K562 (cell line): Measurements from ENCODE around the gene CXCL9. TPM values are rescaled to one million over a fixed set of nuclear protein-coding genes. Genes with fewer than 3 reads are reported as not detected.

Source experiments
- BRD4 ChIP-seq: fragments of 200-600 bp; sonication (generic); IDR thresholded peaks from 2 replicates; pipeline ENCODE4 v1.6.1; 2017; ENCODE audit warnings: inconsistent platforms
- CC2D1A ChIP-seq: fragments of 450-650 bp; IDR thresholded peaks from 2 replicates; pipeline ENCODE4 v1.6.1; 2017; ENCODE audit warnings: mild to moderate bottlenecking
- CEBPG ChIP-seq, 3 experiments: fragments of 200-800 bp in 1 of 3; sonication (Bioruptor generic) in 1 of 3; sonication (generic) in 1 of 3; formaldehyde crosslinking in 1 of 3; IDR thresholded peaks in 2 of 3; conservative IDR thresholded peaks in 1 of 3; 2 replicates each; pipeline versions ENCODE4 v1.6.1 to v1.8.0; 2016 to 2022; ENCODE audit warnings: missing compliant biosample characterization in 2 of 3, missing genetic modification characterization in 2 of 3, mild to moderate bottlenecking in 1 of 3, missing genetic modification reagents in 1 of 3
- CHD4 ChIP-seq: fragments of 200-600 bp; sonication (generic); IDR thresholded peaks from 3 replicates; pipeline ENCODE4 v1.6.1; 2012; ENCODE audit warnings: low read depth, mild to moderate bottlenecking, mixed read lengths, low read length, inconsistent platforms; ENCODE audit not compliant: insufficient read depth, insufficient replicate concordance, poor library complexity, severe bottlenecking
- EHMT2 ChIP-seq: fragments of 450-650 bp; IDR thresholded peaks from 2 replicates; pipeline ENCODE4 v1.6.1; 2018; ENCODE audit warnings: antibody characterized with exemption
- ERF ChIP-seq: fragments of 450-650 bp; formaldehyde crosslinking; IDR thresholded peaks from 2 replicates; pipeline ENCODE4 v1.4.0; 2020; ENCODE audit warnings: mild to moderate bottlenecking, mixed read lengths
- KLF16 ChIP-seq: IDR thresholded peaks from 2 replicates; pipeline ENCODE4 v1.6.1; 2016; ENCODE audit warnings: antibody characterized with exemption
- MYC ChIP-seq, 2 experiments: fragments of 250-450 bp in 1 of 2; sonication (Bioruptor Pico) in 1 of 2; IDR thresholded peaks; 2 replicates each; pipeline versions ENCODE4 v1.5.1 to v1.6.1; 2012 to 2021; ENCODE audit warnings: low read depth in 2 of 2, borderline replicate concordance in 1 of 2, improper control_type of control experiment in 1 of 2, low read length in 1 of 2, mild to moderate bottlenecking in 1 of 2, moderate library complexity in 1 of 2
- NR1H2 ChIP-seq: sonication (generic); formaldehyde crosslinking; IDR thresholded peaks from 2 replicates; pipeline ENCODE4 v1.4.0; 2020; ENCODE audit warnings: mild to moderate bottlenecking, missing genetic modification reagents
- PHF20 ChIP-seq: fragments of 450-650 bp; IDR thresholded peaks from 2 replicates; pipeline ENCODE4 v1.6.1; 2018; ENCODE audit not compliant: partially characterized antibody
- SMARCC2 ChIP-seq: fragments of 450-650 bp; IDR thresholded peaks from 2 replicates; pipeline ENCODE4 v1.6.1; 2017; ENCODE audit warnings: antibody characterized with exemption, moderate library complexity, mild to moderate bottlenecking, low read depth
- ZC3H11A ChIP-seq: IDR thresholded peaks from 2 replicates; pipeline ENCODE4 v1.6.1; 2012; ENCODE audit warnings: low read depth, low read length, improper control_type of control experiment
- ZNF23 ChIP-seq: fragments of 250-450 bp; sonication (Bioruptor Pico); IDR thresholded peaks from 2 replicates; pipeline ENCODE4 v1.4.0; 2020; ENCODE audit warnings: mild to moderate bottlenecking
- ZNF253 ChIP-seq: fragments of 250-450 bp; sonication (Bioruptor Pico); conservative IDR thresholded peaks from 2 replicates; pipeline ENCODE4 v1.6.1; 2021; ENCODE audit warnings: mild to moderate bottlenecking
- ZNF282 ChIP-seq: sonication (generic); formaldehyde crosslinking; IDR thresholded peaks from 2 replicates; pipeline ENCODE4 v1.8.1; 2023; ENCODE audit warnings: missing genetic modification reagents
- ZNF3 ChIP-seq: fragments of 250-450 bp; sonication (Bioruptor Pico); IDR thresholded peaks from 2 replicates; pipeline ENCODE4 v1.5.0; 2021; ENCODE audit warnings: mild to moderate bottlenecking, moderate library complexity
- ZNF311 ChIP-seq: fragments of 250-450 bp; sonication (Bioruptor Pico); IDR thresholded peaks from 2 replicates; pipeline ENCODE4 v1.4.0; 2020; ENCODE audit warnings: mild to moderate bottlenecking, moderate library complexity
- ZNF583 ChIP-seq: fragments of 250-450 bp; sonication (Bioruptor Pico); IDR thresholded peaks from 2 replicates; pipeline ENCODE4 v1.4.0; 2020
- polyA plus RNA-seq, 8 experiments: library from polyadenylated mRNA; depleted of rRNA in 4 of 8; stranded (reverse) in 5 of 8; unstranded in 3 of 8; fragments of >200 nt; fragmentation: Nextera tagmentation in 2 of 8; fragmentation: Illumina TruSeq in 1 of 8; extraction: Ambion mirVana in 2 of 8; extraction: Trizol in 1 of 8; gene quantifications; 2 replicates each; pipeline versions ENCODE4 v1.2.1 to v1.2.3, GENCODE V29; 2011 to 2014; ENCODE audit warnings: inconsistent platforms in 1 of 8, missing spikeins in 1 of 8
- total RNA-seq, 7 experiments: library from RNA; depleted of rRNA in 6 of 7; stranded (reverse); fragments of >200 nt in 6 of 7; fragmentation: Illumina TruSeq in 2 of 7; extraction: Trizol in 2 of 7; gene quantifications; 2 replicates each; pipeline versions ENCODE4 v1.2.1 to v1.2.3, GENCODE V29; 2011 to 2021; ENCODE audit warnings: low replicate concordance in 1 of 7
- TF ChIP-seq, protein P1 (sequence below): sonication (generic); formaldehyde crosslinking; IDR thresholded peaks from 2 replicates; pipeline ENCODE4 v1.8.0; 2023; ENCODE audit warnings: mild to moderate bottlenecking, missing genetic modification reagents
- TF ChIP-seq, protein P2 (sequence below), 2 experiments: fragments of 450-650 bp in 1 of 2; IDR thresholded peaks; 2 replicates each; pipeline ENCODE4 v1.6.1; 2011 to 2017; ENCODE audit warnings: low read depth in 2 of 2, antibody characterized with exemption in 1 of 2, borderline replicate concordance in 1 of 2, low read length in 1 of 2, mild to moderate bottlenecking in 1 of 2, mixed read lengths in 1 of 2; ENCODE audit not compliant: control insufficient read depth in 1 of 2
- TF ChIP-seq, protein P3 (sequence below), 3 experiments: fragments of 200-800 bp in 1 of 3; fragments of 250-450 bp in 1 of 3; fragments of 450-650 bp in 1 of 3; sonication (Bioruptor Pico) in 1 of 3; sonication (Bioruptor generic) in 1 of 3; formaldehyde crosslinking in 1 of 3; IDR thresholded peaks; 2 replicates each; pipeline versions ENCODE4 v1.6.1 to v1.8.0; 2016 to 2022; ENCODE audit warnings: mild to moderate bottlenecking in 2 of 3, missing genetic modification characterization in 2 of 3, missing compliant biosample characterization in 1 of 3, moderate library complexity in 1 of 3

The CXCL9 gene
- total and polyA plus RNA-seq, 9 of the 15 experiments (the other 6 are each of a cell fraction or from before 2014, with no cell fraction given) = not detected

DNA sequence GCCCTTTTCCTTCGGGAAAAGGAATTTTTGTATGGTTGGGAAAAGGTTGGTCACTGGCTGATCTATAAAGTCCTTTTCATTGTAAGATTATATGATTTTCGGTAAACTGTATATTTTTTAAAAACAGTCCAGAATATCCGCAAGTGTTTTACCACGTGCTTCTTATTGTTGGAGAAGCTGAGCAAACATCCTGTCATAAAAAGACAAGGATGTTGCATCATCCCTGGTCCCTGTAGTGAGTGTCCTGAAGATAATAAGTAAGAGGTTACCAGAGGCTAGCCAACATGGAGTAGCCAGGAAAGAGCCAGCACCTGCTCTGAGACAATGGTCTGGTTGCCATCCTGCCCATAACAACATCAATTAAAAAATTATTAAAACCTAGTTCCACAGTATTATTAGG, 5.1 kb downstream of the CXCL9 start (continued):
- TF ChIP-seq CHD4 (no peak), BRD4 (no peak), MYC (IDR thresholded peaks at IDR 0.05; ENCODE audit: low read depth, low read length) (peak; percentile 89), MYC (CRISPR knock-in tag; IDR thresholded peaks at IDR 0.05; ENCODE audit: borderline replicate concordance, low read depth) (no peak), ERF (CRISPR knock-in tag) (no peak), EHMT2 (no peak), SMARCC2 (no peak), ZNF282 (no peak), PHF20 (no peak), ZNF311 (CRISPR knock-in tag) (no peak), KLF16 (no peak), ZNF23 (no peak), ZC3H11A (no peak), ZNF253 (CRISPR knock-in tag) (no peak), ZNF583 (CRISPR knock-in tag) (no peak), CEBPG (CRISPR knock-in tag; IDR thresholded peaks at IDR 0.05) (peak; percentile 90), CEBPG (tag; conservative IDR thresholded peaks at IDR 0.05 in 1 of 2, IDR thresholded peaks at IDR 0.05 in 1 of 2) (peak; percentile 97 to 99), NR1H2 (CRISPR knock-in tag) (no peak), CC2D1A (no peak), ZNF3 (no peak)
- TF ChIP-seq, protein P1, sequence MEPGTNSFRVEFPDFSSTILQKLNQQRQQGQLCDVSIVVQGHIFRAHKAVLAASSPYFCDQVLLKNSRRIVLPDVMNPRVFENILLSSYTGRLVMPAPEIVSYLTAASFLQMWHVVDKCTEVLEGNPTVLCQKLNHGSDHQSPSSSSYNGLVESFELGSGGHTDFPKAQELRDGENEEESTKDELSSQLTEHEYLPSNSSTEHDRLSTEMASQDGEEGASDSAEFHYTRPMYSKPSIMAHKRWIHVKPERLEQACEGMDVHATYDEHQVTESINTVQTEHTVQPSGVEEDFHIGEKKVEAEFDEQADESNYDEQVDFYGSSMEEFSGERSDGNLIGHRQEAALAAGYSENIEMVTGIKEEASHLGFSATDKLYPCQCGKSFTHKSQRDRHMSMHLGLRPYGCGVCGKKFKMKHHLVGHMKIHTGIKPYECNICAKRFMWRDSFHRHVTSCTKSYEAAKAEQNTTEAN (CRISPR knock-in tag) = no peak
- TF ChIP-seq, protein P2, sequence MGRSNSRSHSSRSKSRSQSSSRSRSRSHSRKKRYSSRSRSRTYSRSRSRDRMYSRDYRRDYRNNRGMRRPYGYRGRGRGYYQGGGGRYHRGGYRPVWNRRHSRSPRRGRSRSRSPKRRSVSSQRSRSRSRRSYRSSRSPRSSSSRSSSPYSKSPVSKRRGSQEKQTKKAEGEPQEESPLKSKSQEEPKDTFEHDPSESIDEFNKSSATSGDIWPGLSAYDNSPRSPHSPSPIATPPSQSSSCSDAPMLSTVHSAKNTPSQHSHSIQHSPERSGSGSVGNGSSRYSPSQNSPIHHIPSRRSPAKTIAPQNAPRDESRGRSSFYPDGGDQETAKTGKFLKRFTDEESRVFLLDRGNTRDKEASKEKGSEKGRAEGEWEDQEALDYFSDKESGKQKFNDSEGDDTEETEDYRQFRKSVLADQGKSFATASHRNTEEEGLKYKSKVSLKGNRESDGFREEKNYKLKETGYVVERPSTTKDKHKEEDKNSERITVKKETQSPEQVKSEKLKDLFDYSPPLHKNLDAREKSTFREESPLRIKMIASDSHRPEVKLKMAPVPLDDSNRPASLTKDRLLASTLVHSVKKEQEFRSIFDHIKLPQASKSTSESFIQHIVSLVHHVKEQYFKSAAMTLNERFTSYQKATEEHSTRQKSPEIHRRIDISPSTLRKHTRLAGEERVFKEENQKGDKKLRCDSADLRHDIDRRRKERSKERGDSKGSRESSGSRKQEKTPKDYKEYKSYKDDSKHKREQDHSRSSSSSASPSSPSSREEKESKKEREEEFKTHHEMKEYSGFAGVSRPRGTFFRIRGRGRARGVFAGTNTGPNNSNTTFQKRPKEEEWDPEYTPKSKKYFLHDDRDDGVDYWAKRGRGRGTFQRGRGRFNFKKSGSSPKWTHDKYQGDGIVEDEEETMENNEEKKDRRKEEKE (IDR thresholded peaks at IDR 0.05; ENCODE audit: borderline replicate concordance in 1 of 2, control insufficient read depth in 1 of 2, low read depth in 2 of 2, low read length in 1 of 2) = no peak
- TF ChIP-seq, protein P3, sequence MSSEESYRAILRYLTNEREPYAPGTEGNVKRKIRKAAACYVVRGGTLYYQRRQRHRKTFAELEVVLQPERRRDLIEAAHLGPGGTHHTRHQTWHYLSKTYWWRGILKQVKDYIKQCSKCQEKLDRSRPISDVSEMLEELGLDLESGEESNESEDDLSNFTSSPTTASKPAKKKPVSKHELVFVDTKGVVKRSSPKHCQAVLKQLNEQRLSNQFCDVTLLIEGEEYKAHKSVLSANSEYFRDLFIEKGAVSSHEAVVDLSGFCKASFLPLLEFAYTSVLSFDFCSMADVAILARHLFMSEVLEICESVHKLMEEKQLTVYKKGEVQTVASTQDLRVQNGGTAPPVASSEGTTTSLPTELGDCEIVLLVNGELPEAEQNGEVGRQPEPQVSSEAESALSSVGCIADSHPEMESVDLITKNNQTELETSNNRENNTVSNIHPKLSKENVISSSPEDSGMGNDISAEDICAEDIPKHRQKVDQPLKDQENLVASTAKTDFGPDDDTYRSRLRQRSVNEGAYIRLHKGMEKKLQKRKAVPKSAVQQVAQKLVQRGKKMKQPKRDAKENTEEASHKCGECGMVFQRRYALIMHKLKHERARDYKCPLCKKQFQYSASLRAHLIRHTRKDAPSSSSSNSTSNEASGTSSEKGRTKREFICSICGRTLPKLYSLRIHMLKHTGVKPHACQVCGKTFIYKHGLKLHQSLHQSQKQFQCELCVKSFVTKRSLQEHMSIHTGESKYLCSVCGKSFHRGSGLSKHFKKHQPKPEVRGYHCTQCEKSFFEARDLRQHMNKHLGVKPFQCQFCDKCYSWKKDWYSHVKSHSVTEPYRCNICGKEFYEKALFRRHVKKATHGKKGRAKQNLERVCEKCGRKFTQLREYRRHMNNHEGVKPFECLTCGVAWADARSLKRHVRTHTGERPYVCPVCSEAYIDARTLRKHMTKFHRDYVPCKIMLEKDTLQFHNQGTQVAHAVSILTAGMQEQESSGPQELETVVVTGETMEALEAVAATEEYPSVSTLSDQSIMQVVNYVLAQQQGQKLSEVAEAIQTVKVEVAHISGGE (CRISPR knock-in tag; IDR thresholded peaks at IDR 0.05) = no peak
